Epidermal melanocyte (primary cell): Measurements from ENCODE around the gene CRYBG1.

ENCODE experiments used
- DNase-seq: peaks from one replicate; pipeline ENCODE4 v3.0.0; 2011; ENCODE audit warnings: low spot score; ENCODE audit not compliant: insufficient read length

Gene CRYBG1

DNA sequence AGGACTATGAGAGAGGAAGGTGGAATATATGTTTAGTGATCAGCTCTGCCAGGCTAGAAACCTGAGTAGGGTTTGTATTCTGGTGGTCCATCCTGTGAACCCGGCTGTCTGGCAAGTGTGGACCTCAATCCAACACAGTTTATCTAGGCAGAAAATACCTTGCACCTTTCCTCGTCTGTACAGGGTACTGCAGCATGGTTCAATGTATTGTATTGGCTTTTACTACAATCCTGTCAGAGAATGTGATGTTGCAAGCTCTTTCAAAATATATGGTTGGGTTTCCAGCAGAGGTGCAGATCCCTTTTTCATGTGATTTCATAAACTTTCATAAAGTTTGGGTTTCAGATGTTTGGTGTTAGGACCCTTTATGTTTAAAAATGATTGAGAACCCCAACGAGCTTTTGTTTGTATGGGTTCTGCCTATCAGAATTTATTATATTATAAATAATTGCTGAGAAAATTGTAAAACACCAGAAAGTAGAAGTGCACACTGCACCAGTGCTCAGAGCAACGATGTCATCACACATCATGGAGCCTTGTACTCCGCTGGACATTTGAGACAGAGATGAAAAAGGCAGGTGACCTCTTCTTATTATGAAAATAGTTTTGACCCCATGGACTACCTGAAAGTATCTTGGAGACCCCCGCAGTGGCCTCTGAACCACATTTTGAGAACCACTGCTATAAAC lies 162.2 kb downstream of the CRYBG1 start:
- no peak for DNase-seq

GRCh38 chr6:106525107-106525881 lies 164.8 kb downstream of the CRYBG1 start:
- no peak for DNase-seq

DNA sequence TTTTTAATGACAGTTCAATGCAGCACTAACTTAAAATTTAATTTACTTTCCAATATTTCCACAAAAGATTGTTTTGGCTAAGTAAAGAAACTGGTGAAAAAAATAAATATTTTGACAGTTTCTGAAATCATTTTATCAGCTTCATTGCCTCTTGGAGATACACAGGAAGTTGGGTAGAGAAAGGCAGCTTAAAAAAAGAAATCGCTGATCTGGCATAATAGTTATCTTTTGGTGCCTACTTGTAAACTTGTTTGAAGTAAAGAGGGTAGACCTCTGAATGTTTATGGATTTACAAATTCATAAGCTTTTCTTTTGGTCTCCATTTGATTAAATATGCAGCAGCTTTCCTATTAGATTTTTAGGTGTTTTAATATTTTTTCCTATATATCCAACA lies 165.4 kb downstream of the CRYBG1 start:
- DNase-seq = no peak

DNA sequence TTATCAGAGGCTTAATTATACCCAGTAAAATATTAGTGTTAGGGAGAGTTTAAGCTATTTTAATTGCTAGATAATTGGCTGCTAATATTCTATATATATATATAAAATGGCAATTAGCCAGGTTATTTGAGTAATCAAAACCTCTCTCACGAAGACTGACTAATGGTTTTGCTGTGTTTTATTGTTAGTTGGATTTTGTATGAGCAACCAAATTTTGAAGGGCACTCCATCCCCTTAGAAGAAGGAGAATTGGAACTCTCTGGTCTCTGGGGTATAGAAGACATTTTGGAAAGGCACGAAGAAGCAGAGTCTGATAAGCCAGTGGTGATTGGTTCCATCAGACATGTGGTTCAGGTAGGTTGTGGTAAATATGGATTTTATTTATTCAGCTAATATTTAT lies 166.6 kb downstream of the CRYBG1 start:
- DNase-seq = no peak

DNA sequence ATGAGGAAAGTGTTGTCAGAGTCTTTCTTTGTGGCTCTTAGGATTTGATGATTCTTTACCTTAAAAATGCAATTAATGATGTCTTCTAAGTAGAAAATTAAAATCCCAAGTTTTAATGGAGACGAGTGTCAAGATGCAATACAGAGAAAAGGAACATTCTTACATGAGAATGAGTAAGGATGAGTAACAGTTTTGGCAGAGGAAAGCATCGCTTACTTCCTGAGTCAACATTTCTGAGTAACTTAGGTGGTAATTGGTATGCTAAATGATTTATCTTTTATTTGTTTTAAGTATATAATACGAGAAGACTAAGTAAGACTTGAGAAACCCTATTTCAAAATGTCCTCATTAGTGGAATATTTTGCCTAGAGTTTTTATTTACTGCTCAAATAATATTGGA lies 167.5 kb downstream of the CRYBG1 start:
- DNase-seq = no peak

DNA sequence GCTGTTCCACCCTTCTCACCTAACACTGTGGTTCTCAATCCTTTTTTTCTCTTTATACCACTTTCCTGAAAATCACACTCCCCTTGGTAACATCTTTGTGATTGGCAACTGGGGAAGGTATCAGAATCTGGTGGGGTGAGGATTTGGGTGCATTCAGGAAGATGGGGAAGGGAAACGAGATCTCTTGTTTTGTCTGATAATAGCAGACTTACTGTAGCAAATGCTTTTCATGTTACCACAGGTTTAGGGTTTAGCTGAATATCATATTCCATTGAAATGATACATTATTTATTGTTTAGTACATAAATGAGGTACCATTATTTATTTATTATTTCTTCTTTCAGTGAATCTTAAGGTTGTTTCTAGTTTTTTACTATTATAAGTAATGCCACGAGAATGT lies 168.0 kb downstream of the CRYBG1 start:
- no peak for DNase-seq

- DNase-seq = no peak
Observed at GRCh38 chr6:106529438-106529837, 168.9 kb downstream of the CRYBG1 start.

GRCh38 chr6:106530026-106530425 lies 169.5 kb downstream of the CRYBG1 start:
- no peak for DNase-seq

DNA sequence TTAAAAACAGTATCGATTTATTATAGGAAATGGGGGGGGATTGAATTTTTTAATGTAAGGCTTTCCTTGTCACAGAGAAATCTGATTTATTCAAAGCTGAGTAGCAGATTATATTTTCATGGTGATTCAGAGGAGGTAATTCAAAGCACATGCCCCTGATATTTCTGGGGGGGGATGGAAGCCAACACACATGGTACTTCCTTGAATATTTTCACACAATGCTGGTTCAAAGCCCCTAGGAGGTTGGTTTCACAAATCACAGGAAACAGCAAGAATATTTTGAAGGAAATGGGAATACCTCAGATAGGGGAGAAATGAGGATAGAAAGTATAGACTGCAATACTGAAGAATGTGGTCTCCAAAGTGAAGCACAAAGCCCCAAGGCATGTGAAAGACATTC lies 170.0 kb downstream of the CRYBG1 start:
- no peak for DNase-seq

GRCh38 chr6:106533054-106533453 lies 172.5 kb downstream of the CRYBG1 start:
- DNase-seq = no peak

GRCh38 chr6:106534004-106534403 lies 173.5 kb downstream of the CRYBG1 start:
- DNase-seq = no peak

GRCh38 chr6:106534564-106534982 lies 174.1 kb downstream of the CRYBG1 start:
- no peak for DNase-seq

GRCh38 chr6:106535012-106535411 lies 174.5 kb downstream of the CRYBG1 start:
- DNase-seq = no peak

- no peak for DNase-seq
Observed at GRCh38 chr6:106536357-106536756, 175.8 kb downstream of the CRYBG1 start.

DNA sequence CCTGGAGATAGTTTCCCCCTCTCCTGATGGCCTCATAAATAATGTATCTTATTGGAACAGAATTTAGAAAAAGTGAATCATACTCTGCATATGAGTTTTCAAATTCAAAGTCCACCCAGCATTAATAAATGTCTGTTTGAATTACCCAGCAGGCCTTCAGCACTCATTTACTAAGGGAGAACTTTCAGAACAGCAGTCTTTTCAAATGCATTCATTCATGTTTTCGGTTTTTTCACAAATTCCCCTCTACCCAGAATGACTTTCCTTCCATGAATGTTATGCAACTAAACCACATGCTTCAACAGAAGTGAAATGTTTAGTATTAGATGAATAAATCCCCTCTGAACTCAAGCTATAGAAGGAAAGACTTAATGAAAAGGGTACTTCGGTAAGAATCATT lies 176.3 kb downstream of the CRYBG1 start:
- no peak for DNase-seq

- DNase-seq = no peak
Observed at GRCh38 chr6:106537662-106538061, 177.1 kb downstream of the CRYBG1 start.

DNA sequence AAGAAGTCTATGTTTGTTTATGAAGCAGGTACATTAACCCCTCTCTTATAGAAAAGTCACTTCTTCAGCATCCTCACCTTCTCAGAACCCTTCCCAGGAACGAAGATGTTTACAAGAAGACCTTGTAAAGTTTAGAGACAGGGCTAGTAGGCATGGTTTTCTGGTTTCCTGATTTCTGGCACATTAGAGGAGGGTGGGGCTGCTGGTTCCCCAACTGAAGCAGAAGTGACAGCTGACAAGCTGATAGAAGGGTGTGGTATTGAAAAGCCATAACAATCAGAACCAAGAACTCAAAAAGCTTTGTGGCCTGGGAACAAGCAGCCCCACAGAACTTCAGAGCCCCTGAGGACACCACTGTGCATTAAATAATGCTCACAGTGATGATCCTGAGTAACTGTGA lies 177.6 kb downstream of the CRYBG1 start:
- no peak for DNase-seq

GRCh38 chr6:106539936-106540335 lies 179.4 kb downstream of the CRYBG1 start:
- no peak for DNase-seq

DNA sequence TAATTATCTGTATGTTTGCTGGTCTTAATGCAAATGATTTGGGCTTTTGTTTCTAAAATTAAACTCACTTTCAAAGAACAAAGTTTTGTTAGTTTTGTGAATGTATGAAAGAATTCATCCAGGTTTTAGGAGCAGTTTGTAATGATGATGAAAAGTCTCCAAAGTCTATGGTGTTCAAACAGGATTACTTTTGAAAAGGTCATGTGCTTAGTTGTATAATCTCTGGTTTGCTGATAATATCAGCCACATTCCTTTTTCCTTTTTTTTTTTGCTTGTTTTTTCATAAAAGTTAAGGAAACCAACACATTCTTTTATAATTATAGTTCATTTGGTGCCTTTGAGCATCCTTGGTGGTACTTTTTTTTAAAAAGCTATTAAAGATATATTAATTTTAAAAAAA lies 179.9 kb downstream of the CRYBG1 start:
- DNase-seq = no peak

- no peak for DNase-seq
Observed at GRCh38 chr6:106540907-106541306, 180.4 kb downstream of the CRYBG1 start.

GRCh38 chr6:106546261-106546690 lies 185.8 kb downstream of the CRYBG1 start:
- DNase-seq = no peak

GRCh38 chr6:106546691-106547414 lies 186.3 kb downstream of the CRYBG1 start:
- DNase-seq = no peak
